Epithelial cell of esophagus (primary cell): ENCODE measurements around the gene TPPP3.
"Not testable (repeated sequence)": the region's sequence is repeated elsewhere in the genome, so short reads cannot be mapped to it uniquely, and the experiment has no call there.

Source experiments
- DNase-seq: peaks from one replicate; pipeline ENCODE4 v3.0.0; 2010; ENCODE audit warnings: low read depth
- H3K4me3 ChIP-seq: 2 replicates; pipeline ENCODE4 v1.5.1; 2011; ENCODE audit warnings: mild to moderate bottlenecking, low read length, control low read depth
- TF ChIP-seq, protein P1 (sequence below): IDR thresholded peaks from 2 replicates; pipeline ENCODE4 v1.5.1; 2011; ENCODE audit warnings: low read depth, mild to moderate bottlenecking, low read length, control low read depth, inconsistent platforms; ENCODE audit not compliant: insufficient read depth; ENCODE audit errors: missing control alignments

TPPP3 gene

DNA sequence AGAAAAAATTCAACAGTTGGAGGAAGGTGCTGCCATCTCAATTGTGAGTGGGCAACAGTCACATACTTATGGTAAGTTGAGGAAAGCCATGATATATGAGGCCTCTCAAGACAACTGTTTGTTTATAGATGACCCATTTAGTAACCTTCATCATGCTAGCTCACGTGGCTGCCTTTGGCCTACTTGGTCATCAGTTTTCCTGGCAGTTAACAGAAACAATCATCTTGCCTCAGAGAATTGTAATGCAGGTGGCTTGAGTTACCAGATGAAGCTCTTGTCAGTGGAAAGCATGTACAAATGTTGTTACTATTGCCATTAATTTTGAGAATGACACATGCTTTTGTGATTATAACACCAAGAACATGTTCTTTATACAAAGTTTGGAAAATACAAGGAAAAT is 14.7 kb downstream of the TPPP3 start:
- no peak overlapping the region for H3K4me3 ChIP-seq
- DNase-seq = no peak
- TF ChIP-seq, protein P1, sequence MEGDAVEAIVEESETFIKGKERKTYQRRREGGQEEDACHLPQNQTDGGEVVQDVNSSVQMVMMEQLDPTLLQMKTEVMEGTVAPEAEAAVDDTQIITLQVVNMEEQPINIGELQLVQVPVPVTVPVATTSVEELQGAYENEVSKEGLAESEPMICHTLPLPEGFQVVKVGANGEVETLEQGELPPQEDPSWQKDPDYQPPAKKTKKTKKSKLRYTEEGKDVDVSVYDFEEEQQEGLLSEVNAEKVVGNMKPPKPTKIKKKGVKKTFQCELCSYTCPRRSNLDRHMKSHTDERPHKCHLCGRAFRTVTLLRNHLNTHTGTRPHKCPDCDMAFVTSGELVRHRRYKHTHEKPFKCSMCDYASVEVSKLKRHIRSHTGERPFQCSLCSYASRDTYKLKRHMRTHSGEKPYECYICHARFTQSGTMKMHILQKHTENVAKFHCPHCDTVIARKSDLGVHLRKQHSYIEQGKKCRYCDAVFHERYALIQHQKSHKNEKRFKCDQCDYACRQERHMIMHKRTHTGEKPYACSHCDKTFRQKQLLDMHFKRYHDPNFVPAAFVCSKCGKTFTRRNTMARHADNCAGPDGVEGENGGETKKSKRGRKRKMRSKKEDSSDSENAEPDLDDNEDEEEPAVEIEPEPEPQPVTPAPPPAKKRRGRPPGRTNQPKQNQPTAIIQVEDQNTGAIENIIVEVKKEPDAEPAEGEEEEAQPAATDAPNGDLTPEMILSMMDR = no peak

DNA sequence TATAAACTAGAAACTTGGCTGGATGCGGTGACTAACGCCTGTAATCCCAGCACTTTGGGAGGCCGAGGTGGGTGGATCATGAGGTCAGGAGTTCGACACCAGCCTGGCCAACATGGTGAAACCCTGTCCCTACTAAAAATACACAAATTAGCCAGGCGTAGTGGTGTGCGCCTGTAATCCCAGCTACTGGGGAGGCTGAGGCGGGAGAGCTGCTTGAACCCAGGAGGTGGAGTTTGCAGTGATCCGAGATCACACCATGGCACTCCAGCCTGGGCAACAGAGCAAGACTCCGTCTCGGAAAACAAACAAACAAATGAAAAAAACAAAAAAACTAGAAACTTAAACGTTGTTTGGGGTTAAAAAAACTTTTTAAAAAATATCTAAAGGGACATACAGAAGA is 17.3 kb downstream of the TPPP3 start:
- not testable (repeated sequence) for DNase-seq, H3K4me3 ChIP-seq

DNA sequence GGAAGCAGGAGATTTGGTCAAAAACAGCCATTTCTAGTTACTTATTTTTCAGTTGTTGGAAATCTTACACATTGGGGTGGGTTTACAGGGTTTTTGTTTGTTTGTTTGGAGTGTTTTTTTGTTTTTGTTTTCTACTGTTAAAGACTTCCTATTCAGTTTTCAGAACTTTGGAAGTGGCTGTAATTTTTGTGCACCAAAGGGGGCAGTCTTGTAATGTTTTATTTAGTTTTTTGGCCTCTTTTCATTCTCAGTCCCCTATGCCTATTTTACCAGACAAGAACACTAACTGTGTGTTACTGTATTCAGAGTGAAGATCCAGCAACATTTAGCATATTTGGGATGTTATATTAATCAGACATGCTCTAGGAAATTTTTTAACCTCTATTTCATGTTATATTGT is 20.6 kb downstream of the TPPP3 start:
- DNase-seq = peak; percentile 48
- TF ChIP-seq, protein P1 = peak; percentile 47
- H3K4me3 ChIP-seq = no peak overlapping the region

DNA sequence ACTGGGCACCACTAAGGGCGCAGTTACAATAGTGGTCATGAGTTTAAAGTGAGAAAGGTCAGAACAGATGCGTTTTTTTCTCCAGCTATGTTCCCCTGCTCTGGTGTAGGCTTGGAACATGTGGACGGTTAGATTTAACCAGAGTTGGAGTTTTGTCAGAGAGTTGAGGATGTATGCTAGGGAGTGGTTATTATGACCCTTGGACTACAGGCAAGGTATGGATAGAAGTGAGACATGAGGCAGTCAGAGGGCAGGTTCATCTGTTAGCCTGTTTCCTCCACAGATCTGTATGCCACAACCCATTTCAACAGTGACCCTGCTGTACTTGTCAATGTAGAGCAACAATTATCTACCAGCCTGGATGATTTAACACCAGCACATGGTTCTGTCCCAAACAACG is 22.6 kb downstream of the TPPP3 start:
- TF ChIP-seq, protein P1 = no peak
- DNase-seq = no peak

DNA sequence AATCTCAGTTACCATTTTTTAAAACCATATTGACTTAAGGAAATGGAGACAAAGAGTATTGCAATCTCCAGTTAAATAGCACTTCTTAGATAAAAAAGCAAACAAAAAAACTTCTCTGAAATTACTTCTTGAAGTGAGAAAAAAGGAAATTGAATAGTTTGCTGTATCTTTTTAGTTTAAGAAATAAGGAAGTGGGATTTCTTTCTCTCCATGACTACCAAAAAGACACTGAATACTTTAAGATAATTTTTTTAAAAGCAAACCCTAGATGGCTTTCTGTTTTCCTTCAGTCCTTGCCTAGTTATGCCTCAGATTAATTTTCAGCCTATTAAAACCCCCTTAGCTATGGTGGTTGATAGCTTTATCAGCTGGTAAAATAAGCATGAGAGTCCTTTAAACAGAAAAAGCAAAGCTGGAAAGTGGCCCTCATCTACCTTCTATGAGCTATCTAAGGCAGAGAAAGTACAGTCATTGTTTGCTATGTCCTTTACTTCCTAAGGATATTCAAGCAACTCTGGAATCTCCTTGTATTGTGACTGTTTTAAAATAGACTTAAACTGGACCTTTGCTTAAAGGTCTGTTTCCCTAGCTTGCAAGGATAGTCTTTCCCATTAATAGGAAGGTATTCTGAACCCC is 28.6 kb downstream of the TPPP3 start:
- no peak overlapping the region for H3K4me3 ChIP-seq
- no peak for DNase-seq
- TF ChIP-seq, protein P1 = no peak

More for the DNA sequence above, 22.6 kb downstream of the TPPP3 start:
- H3K4me3 ChIP-seq = no peak overlapping the region

DNA sequence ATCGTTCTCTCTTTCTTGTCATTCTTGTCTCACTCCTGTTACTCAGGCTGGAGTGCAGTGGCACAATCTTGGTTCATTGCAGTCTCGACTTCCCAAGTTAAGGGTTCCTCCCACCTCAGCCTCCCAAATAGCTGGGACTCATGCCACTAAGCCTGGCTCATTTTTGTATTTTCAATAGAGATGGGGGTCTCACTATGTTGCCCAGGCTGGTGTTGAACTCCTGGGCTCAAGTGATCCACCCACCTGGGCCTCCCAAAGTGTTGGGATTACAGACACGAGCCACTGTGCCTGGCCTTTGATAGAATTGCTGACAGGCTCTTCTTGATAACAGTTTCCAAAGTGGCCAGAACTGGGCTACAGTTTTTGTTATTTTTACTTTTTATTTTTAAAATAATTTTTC is 32.3 kb downstream of the TPPP3 start:
- TF ChIP-seq, protein P1 = no peak
- H3K4me3 ChIP-seq = no peak overlapping the region
- no peak for DNase-seq

DNA sequence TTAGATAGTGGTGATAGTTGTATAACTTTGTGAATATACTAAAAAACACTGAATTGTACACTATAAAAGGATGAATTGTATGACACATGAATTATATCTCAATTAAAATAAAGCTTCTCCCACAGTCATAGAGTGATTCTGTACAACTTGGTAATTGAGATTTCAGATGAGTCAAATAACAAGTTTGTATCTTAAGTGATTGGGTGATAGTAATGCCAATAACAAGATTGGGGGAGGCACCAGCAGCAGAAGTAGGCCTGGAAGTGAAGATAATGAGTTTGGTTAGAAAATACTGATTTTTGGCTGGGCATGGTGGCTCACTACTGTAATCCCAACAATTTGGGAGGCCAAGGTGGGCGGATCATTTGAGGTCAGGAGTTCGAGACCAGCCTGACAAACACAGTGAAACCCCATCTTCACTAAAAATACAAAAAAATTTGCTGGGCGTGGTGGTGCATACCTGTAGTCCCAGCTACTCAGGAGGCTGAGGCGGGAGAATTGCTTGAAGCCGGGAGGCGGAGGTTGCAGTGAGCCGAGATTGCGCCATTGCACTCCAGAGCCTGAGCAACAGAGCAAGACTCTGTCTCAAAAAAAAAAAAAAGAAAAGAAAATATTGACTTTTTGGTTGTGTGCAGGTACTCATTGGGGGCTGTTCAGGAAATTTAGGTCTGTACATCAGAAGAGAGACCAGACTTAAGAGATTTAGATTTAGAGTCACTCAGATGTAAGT is 33.6 kb downstream of the TPPP3 start:
- DNase-seq, H3K4me3 ChIP-seq: not testable (repeated sequence)

DNA sequence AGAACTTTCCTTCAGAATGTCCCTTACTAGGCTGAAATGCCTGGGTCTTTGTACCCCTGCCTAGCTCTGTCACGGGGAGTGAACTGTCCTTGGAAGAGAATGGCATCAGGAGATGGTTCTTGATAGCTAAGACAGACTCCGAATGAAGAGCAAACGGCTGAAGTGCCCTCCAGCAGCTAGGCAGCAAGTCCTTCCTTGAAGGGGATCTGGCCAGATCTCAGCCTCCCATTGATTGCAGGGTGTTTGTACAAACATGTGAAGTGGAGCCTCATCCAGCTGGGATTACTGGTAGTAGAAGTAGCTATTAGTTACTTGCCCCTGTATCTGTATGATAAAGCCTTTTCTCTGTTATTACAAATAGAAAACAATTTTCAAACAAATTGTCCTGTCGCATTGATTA is 35.7 kb downstream of the TPPP3 start:
- no peak overlapping the region for H3K4me3 ChIP-seq
- TF ChIP-seq, protein P1 = no peak
- no peak for DNase-seq
